Measurements from ENCODE around the gene MLANA. TPM values are rescaled to one million over a fixed set of nuclear protein-coding genes. Genes with fewer than 3 reads are reported as not detected.

MLANA gene
- total RNA-seq, 4 donors from 2014 or later = not detected

DNA sequence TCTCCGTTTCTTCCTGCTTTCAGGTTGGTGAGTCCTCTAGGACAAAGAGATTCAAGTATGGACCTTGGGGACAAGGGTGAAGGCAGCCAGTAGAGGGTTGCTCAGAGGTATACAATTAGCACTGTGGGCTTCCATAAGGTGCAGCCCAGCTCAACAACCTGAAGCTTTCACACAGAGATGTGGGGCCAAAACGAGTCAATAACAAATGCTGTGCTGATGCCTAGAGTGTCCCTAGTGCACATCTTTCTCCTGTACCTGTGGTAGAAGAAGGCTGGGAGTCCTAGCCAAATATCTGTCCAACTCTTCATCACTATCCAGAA lies 20.7 kb upstream of the MLANA start:
- Histone ChIP-seq H3K27ac (no peak overlapping the region), H3K4me3 (no peak overlapping the region), H3K27me3 (no peaks in the 10 kb centered on the region), H3K36me3 (no peaks in the 10 kb centered on the region), H3K9me3 (no peaks in the 10 kb centered on the region), H3K4me1 (no peaks in the 10 kb centered on the region)
- no peak for DNase-seq
- TF ChIP-seq, protein P1, sequence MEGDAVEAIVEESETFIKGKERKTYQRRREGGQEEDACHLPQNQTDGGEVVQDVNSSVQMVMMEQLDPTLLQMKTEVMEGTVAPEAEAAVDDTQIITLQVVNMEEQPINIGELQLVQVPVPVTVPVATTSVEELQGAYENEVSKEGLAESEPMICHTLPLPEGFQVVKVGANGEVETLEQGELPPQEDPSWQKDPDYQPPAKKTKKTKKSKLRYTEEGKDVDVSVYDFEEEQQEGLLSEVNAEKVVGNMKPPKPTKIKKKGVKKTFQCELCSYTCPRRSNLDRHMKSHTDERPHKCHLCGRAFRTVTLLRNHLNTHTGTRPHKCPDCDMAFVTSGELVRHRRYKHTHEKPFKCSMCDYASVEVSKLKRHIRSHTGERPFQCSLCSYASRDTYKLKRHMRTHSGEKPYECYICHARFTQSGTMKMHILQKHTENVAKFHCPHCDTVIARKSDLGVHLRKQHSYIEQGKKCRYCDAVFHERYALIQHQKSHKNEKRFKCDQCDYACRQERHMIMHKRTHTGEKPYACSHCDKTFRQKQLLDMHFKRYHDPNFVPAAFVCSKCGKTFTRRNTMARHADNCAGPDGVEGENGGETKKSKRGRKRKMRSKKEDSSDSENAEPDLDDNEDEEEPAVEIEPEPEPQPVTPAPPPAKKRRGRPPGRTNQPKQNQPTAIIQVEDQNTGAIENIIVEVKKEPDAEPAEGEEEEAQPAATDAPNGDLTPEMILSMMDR (IDR thresholded peaks at IDR 0.05) = no peak
- TF ChIP-seq POLR2A (IDR thresholded peaks at IDR 0.05) = no peak

GRCh38 chr9:5870691-5871090 lies 20.0 kb upstream of the MLANA start:
- H3K27me3 ChIP-seq = no peaks in the 10 kb centered on the region
- no peak for DNase-seq
- H3K4me1 ChIP-seq = no peaks in the 10 kb centered on the region
- TF ChIP-seq, protein P1 (IDR thresholded peaks at IDR 0.05) = no peak
- no peak for TF ChIP-seq POLR2A (IDR thresholded peaks at IDR 0.05)
- no peak overlapping the region for H3K27ac ChIP-seq
- no peak overlapping the region for H3K4me3 ChIP-seq
- H3K9me3 ChIP-seq = no peaks in the 10 kb centered on the region
- no peaks in the 10 kb centered on the region for H3K36me3 ChIP-seq

DNA sequence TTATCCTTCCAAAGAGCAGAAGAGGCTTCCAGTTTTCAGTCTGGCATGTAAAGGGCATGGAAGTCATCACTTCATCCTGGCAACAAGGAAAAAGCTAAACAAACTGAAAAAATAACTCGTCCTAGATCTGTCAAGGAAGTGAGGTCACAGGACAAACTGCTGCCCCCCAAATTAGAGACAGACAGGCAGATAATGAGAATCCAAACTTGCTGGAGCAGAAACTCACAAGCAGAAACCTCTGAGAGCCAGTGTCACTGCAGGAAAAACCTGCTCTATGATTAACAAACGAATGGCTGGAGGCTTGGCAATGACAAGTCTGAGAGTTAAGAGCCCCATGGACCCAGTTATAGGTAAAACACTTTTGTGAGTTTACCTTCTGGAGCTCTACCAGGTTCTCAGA lies 18.9 kb upstream of the MLANA start:
- DNase-seq = no peak
- TF ChIP-seq, protein P1 (IDR thresholded peaks at IDR 0.05) = no peak
- no peak for TF ChIP-seq POLR2A (IDR thresholded peaks at IDR 0.05)
- no peaks in the 10 kb centered on the region for H3K36me3 ChIP-seq
- H3K9me3 ChIP-seq = no peaks in the 10 kb centered on the region
- no peak overlapping the region for H3K4me3 ChIP-seq
- no peaks in the 10 kb centered on the region for H3K27me3 ChIP-seq
- no peak overlapping the region for H3K27ac ChIP-seq
- no peaks in the 10 kb centered on the region for H3K4me1 ChIP-seq

GRCh38 chr9:5872511-5872910 lies 18.2 kb upstream of the MLANA start:
- DNase-seq = no peak
- no peak overlapping the region for H3K27ac ChIP-seq
- TF ChIP-seq, protein P1 (IDR thresholded peaks at IDR 0.05) = no peak
- no peak for TF ChIP-seq POLR2A (IDR thresholded peaks at IDR 0.05)

GRCh38 chr9:5873439-5873838 lies 17.2 kb upstream of the MLANA start:
- Histone ChIP-seq H3K27ac (no peak overlapping the region), H3K9me3 (no peaks in the 10 kb centered on the region), H3K36me3 (no peaks in the 10 kb centered on the region), H3K4me3 (no peak overlapping the region), H3K27me3 (no peaks in the 10 kb centered on the region), H3K4me1 (no peaks in the 10 kb centered on the region)
- TF ChIP-seq POLR2A (IDR thresholded peaks at IDR 0.05) = no peak
- TF ChIP-seq, protein P1 (IDR thresholded peaks at IDR 0.05) = no peak
- no peak for DNase-seq

More at GRCh38 chr9:5872511-5872910, 18.2 kb upstream of the MLANA start:
- H3K4me1 ChIP-seq = no peaks in the 10 kb centered on the region
- H3K4me3 ChIP-seq = no peak overlapping the region
- H3K9me3 ChIP-seq = no peaks in the 10 kb centered on the region
- no peaks in the 10 kb centered on the region for H3K27me3 ChIP-seq
- H3K36me3 ChIP-seq = no peaks in the 10 kb centered on the region

GRCh38 chr9:5874048-5874447 lies 16.6 kb upstream of the MLANA start:
- no peak for TF ChIP-seq POLR2A (IDR thresholded peaks at IDR 0.05)
- TF ChIP-seq, protein P1 (IDR thresholded peaks at IDR 0.05) = no peak
- no peaks in the 10 kb centered on the region for H3K4me1 ChIP-seq
- DNase-seq = no peak
- no peaks in the 10 kb centered on the region for H3K9me3 ChIP-seq
- no peaks in the 10 kb centered on the region for H3K36me3 ChIP-seq
- no peak overlapping the region for H3K27ac ChIP-seq
- H3K4me3 ChIP-seq = no peak overlapping the region
- no peaks in the 10 kb centered on the region for H3K27me3 ChIP-seq
